Nephron (organoid): ENCODE results near the gene SYT5.
"Not testable (repeated sequence)": the region's sequence is repeated elsewhere in the genome, so short reads cannot be mapped to it uniquely, and the experiment has no call there.

ENCODE experiments used
- H3K27ac Mint-ChIP-seq, 3 experiments: 2 replicates each; pipeline ENCODE4 v1.8.0; 2020; ENCODE audit warnings: mixed read lengths in 3 of 3, mild to moderate bottlenecking in 2 of 3, moderate library complexity in 1 of 3
- H3K27me3 Mint-ChIP-seq: 2 replicates; pipeline ENCODE4 v1.8.0; 2021; ENCODE audit warnings: low read depth, mild to moderate bottlenecking, moderate library complexity, mixed read lengths
- H3K36me3 Mint-ChIP-seq: 2 replicates; pipeline ENCODE4 v1.8.0; 2020; ENCODE audit warnings: low read depth, mixed read lengths
- H3K4me1 Mint-ChIP-seq: 2 replicates; pipeline ENCODE4 v1.8.0; 2020; ENCODE audit warnings: mixed read lengths
- H3K4me3 Mint-ChIP-seq, 3 experiments: 2 replicates each; pipeline ENCODE4 v1.8.0; 2020; ENCODE audit warnings: mild to moderate bottlenecking in 3 of 3, mixed read lengths in 3 of 3, moderate library complexity in 2 of 3
- H3K9me3 Mint-ChIP-seq: 2 replicates; pipeline ENCODE4 v1.8.0; 2020; ENCODE audit warnings: mixed read lengths
- CTCF ChIP-seq, 3 experiments: fragments of 200-600 bp; sonication (generic); IDR thresholded peaks; one replicate each; pipeline ENCODE4 v1.5.0; 2021; ENCODE audit warnings: antibody characterized with exemption in 3 of 3; ENCODE audit not compliant: unreplicated experiment in 3 of 3

The SYT5 gene

GRCh38 chr19:55160128-55160985 lies 19.7 kb downstream of the SYT5 start:
- H3K27ac Mint-ChIP-seq: no peak overlapping the region
- no peaks in the 10 kb centered on the region for H3K9me3 Mint-ChIP-seq
- no peaks in the 10 kb centered on the region for H3K36me3 Mint-ChIP-seq
- peak; percentile 90 to 94 (median 91) for TF ChIP-seq CTCF (IDR thresholded peaks at IDR 0.05; ENCODE audit: unreplicated experiment in 3 of 3)
- H3K4me3 Mint-ChIP-seq: peak overlapping the region in 1 of 3 experiments; percentile 13
- H3K4me1 Mint-ChIP-seq: peaks cover 17% of the 10 kb centered on the region
- peaks cover 22% of the 10 kb centered on the region for H3K27me3 Mint-ChIP-seq

GRCh38 chr19:55158848-55159749 lies 21.0 kb downstream of the SYT5 start:
- H3K27ac Mint-ChIP-seq: no peak overlapping the region
- H3K9me3 Mint-ChIP-seq: no peaks in the 10 kb centered on the region
- no peak for TF ChIP-seq CTCF (IDR thresholded peaks at IDR 0.05; ENCODE audit: unreplicated experiment in 3 of 3)
- no peaks in the 10 kb centered on the region for H3K36me3 Mint-ChIP-seq
- H3K27me3 Mint-ChIP-seq: peaks cover 24% of the 10 kb centered on the region
- H3K4me3 Mint-ChIP-seq: no peak overlapping the region
- peaks cover 23% of the 10 kb centered on the region for H3K4me1 Mint-ChIP-seq

GRCh38 chr19:55158423-55158822 lies 21.7 kb downstream of the SYT5 start:
- no peak for TF ChIP-seq CTCF (IDR thresholded peaks at IDR 0.05; ENCODE audit: unreplicated experiment in 3 of 3)
- H3K27ac Mint-ChIP-seq: no peak overlapping the region
- no peaks in the 10 kb centered on the region for H3K36me3 Mint-ChIP-seq
- H3K4me3 Mint-ChIP-seq: no peak overlapping the region
- peaks cover 26% of the 10 kb centered on the region for H3K4me1 Mint-ChIP-seq
- no peaks in the 10 kb centered on the region for H3K9me3 Mint-ChIP-seq
- peaks cover 26% of the 10 kb centered on the region for H3K27me3 Mint-ChIP-seq

GRCh38 chr19:55157064-55157908 lies 22.8 kb downstream of the SYT5 start, which contains the start of gene TNNI3:
Gene TNNI3 (minus strand): TSS chr19:55157732. CDS start chr19:55157589, 143 bp downstream.
- Mint-ChIP-seq H3K4me1 (peaks cover 26% of the 10 kb centered on the region), H3K27me3 (peaks cover 26% of the 10 kb centered on the region), H3K4me3 (peak within 1 kb of the TSS; percentile 80 to 85 (median 85)), H3K9me3 (no peaks in the 10 kb centered on the region), H3K36me3 (no peaks in the 10 kb centered on the region), H3K27ac (peak within 1 kb of the TSS in 2 of 3 experiments; percentile 13 to 69)
- no peak for TF ChIP-seq CTCF (IDR thresholded peaks at IDR 0.05; ENCODE audit: unreplicated experiment in 3 of 3)

- Mint-ChIP-seq H3K36me3 (peaks cover 1% of the 10 kb centered on the region), H3K9me3 (no peaks in the 10 kb centered on the region), H3K4me3 (peak overlapping the region; percentile 80 to 85 (median 85)), H3K27me3 (peaks cover 27% of the 10 kb centered on the region), H3K27ac (peak overlapping the region in 2 of 3 experiments; percentile 13 to 69), H3K4me1 (peaks cover 31% of the 10 kb centered on the region)
- TF ChIP-seq CTCF (IDR thresholded peaks at IDR 0.05; ENCODE audit: unreplicated experiment in 3 of 3): no peak
Measured at GRCh38 chr19:55156202-55157063, 23.7 kb downstream of the SYT5 start.

- not testable (repeated sequence) for H3K27ac Mint-ChIP-seq, H3K36me3 Mint-ChIP-seq, H3K9me3 Mint-ChIP-seq
- Mint-ChIP-seq H3K4me3 (peak overlapping the region in 2 of 3 experiments; percentile 80 to 85), H3K27me3 (peaks cover 33% of the 10 kb centered on the region), H3K4me1 (peaks cover 35% of the 10 kb centered on the region)
Measured at GRCh38 chr19:55155784-55156183, 24.3 kb downstream of the SYT5 start.
